HG03060 (cell line): ENCODE results near the gene VWA5A.
"Not testable (repeated sequence)": the region's sequence is repeated elsewhere in the genome, so short reads cannot be mapped to it uniquely, and the experiment has no call there.

Source experiments
- ATAC-seq: cut with Tn5 transposase; IDR thresholded peaks from one replicate; pipeline ENCODE4 v1.9.1; 2021; ENCODE audit warnings: low read depth, moderate number of reproducible peaks; ENCODE audit not compliant: unreplicated experiment

Gene VWA5A

GRCh38 chr11:124085997-124086846 is 29.0 kb upstream of the VWA5A start:
- ATAC-seq = no peak

- no peak for ATAC-seq
These were observed 24.3 kb upstream of the VWA5A start for GRCh38 chr11:124090996-124091395.

GRCh38 chr11:124093330-124093729 is 21.9 kb upstream of the VWA5A start:
- no peak for ATAC-seq

GRCh38 chr11:124094731-124095130 is 20.5 kb upstream of the VWA5A start:
- no peak for ATAC-seq

GRCh38 chr11:124096364-124096763 is 18.9 kb upstream of the VWA5A start:
- ATAC-seq = no peak

- no peak for ATAC-seq
These were observed 17.1 kb upstream of the VWA5A start for GRCh38 chr11:124098141-124098540.

- ATAC-seq = no peak
These were observed 13.5 kb upstream of the VWA5A start for GRCh38 chr11:124101737-124102136.

GRCh38 chr11:124108156-124108555 is 7.1 kb upstream of the VWA5A start:
- peak; percentile 53 for ATAC-seq

- no peak for ATAC-seq
These were observed 5.9 kb upstream of the VWA5A start for GRCh38 chr11:124109377-124109776.

- ATAC-seq = no peak
These were observed 5.0 kb upstream of the VWA5A start for GRCh38 chr11:124110201-124110600.

- no peak for ATAC-seq
These were observed 1.4 kb upstream of the VWA5A start for GRCh38 chr11:124113890-124114289.

- no peak for ATAC-seq
These were observed 749 bp downstream of the VWA5A start for GRCh38 chr11:124115782-124116616.

- ATAC-seq = no peak
These were observed 3.9 kb downstream of the VWA5A start for GRCh38 chr11:124119103-124119502.

GRCh38 chr11:124120891-124121290 is 5.6 kb downstream of the VWA5A start:
- no peak for ATAC-seq

GRCh38 chr11:124122123-124122522 is 6.9 kb downstream of the VWA5A start:
- ATAC-seq = no peak

GRCh38 chr11:124123622-124124021 is 8.4 kb downstream of the VWA5A start:
- no peak for ATAC-seq

- ATAC-seq = not testable (repeated sequence)
These were observed 11.9 kb downstream of the VWA5A start for GRCh38 chr11:124127134-124127533.

- no peak for ATAC-seq
These were observed 27.8 kb downstream of the VWA5A start for GRCh38 chr11:124143034-124143433.

GRCh38 chr11:124147951-124148350 is 32.7 kb downstream of the VWA5A start:
- no peak for ATAC-seq

GRCh38 chr11:124150684-124151083 is 35.4 kb downstream of the VWA5A start:
- no peak for ATAC-seq

- no peak for ATAC-seq
These were observed 37.6 kb downstream of the VWA5A start for GRCh38 chr11:124152770-124153407.
